HFFc6 (cell line): ENCODE data around the gene ALX3. TPM values are rescaled to one million over a fixed set of nuclear protein-coding genes. Genes with fewer than 3 reads are reported as not detected.
A peak's percentile ranks its signal among the peaks of the same experiment; 100 is the strongest.

ENCODE experiments used
- DNase-seq: peaks from one replicate; pipeline ENCODE4 v3.0.0-alpha.2; 2018
- H3K27ac Mint-ChIP-seq: 2 replicates; pipeline ENCODE4 v1.8.0; 2020; ENCODE audit warnings: mild to moderate bottlenecking, mixed read lengths
- H3K27me3 Mint-ChIP-seq: 2 replicates; pipeline ENCODE4 v1.8.0; 2021; ENCODE audit warnings: mild to moderate bottlenecking, moderate library complexity, mixed read lengths; ENCODE audit not compliant: insufficient read depth
- H3K36me3 Mint-ChIP-seq: 2 replicates; pipeline ENCODE4 v1.8.0; 2021; ENCODE audit warnings: low read depth, mixed read lengths
- H3K4me1 Mint-ChIP-seq: 2 replicates; pipeline ENCODE4 v1.8.0; 2020; ENCODE audit warnings: low read depth, mixed read lengths
- H3K4me3 Mint-ChIP-seq: 2 replicates; pipeline ENCODE4 v1.8.0; 2020; ENCODE audit warnings: mild to moderate bottlenecking, moderate library complexity, mixed read lengths
- H3K9me3 Mint-ChIP-seq: 2 replicates; pipeline ENCODE4 v1.8.0; 2020; ENCODE audit warnings: mild to moderate bottlenecking, mixed read lengths
- total RNA-seq, 6 experiments: library from RNA; stranded (reverse); fragmentation: NEBNext Ultra II Directional; extraction: Animal tissue kit (Norgen Biotek cat#: 25700); gene quantifications; 2 replicates in 1 of 6; 3 replicates in 5 of 6; pipeline ENCODE4 v1.2.3, GENCODE V29; 2021
- TF ChIP-seq, protein P1 (sequence below): fragments of 200-600 bp; sonication (generic); IDR thresholded peaks from 2 replicates; pipeline ENCODE4 v1.5.0; 2021; ENCODE audit warnings: antibody characterized with exemption, mild to moderate bottlenecking

ALX3 gene
- total RNA-seq, 6 experiments from 2014 or later, result 1.0 to 10.0 (median 1.4) TPM

DNA sequence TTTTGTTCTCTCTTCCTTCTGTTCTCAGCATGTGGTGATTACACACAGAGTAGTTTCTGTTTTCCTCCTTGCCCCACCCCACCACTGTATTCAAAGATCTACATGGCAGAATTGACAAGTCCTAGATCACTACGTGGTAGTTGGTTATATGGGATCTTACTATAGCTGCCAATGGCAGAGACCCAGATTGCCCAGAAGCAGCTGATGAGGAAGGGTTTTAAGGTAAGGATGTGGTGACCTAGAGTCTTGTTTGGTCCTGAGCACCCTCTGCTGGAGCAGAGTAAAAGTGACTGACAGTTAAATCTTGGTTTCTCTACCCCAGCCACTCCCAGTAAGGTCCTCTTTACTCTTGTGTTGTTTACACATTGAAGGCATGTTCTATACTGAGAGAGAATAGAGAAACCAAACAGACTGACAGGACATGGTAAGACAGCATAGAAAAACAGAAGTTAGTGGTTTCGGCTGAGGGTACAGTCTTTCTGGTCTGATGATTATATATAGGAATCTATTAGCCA, 58.9 kb downstream of the ALX3 start:
- Mint-ChIP-seq H3K4me1 (peaks cover 18% of the 10 kb centered on the region), H3K4me3 (no peak overlapping the region), H3K27ac (peak overlapping the region; percentile 59; the same call in 1 of the 2 replicates), H3K36me3 (peaks cover 48% of the 10 kb centered on the region), H3K27me3 (no peaks in the 10 kb centered on the region), H3K9me3 (no peaks in the 10 kb centered on the region)
- TF ChIP-seq, protein P1, sequence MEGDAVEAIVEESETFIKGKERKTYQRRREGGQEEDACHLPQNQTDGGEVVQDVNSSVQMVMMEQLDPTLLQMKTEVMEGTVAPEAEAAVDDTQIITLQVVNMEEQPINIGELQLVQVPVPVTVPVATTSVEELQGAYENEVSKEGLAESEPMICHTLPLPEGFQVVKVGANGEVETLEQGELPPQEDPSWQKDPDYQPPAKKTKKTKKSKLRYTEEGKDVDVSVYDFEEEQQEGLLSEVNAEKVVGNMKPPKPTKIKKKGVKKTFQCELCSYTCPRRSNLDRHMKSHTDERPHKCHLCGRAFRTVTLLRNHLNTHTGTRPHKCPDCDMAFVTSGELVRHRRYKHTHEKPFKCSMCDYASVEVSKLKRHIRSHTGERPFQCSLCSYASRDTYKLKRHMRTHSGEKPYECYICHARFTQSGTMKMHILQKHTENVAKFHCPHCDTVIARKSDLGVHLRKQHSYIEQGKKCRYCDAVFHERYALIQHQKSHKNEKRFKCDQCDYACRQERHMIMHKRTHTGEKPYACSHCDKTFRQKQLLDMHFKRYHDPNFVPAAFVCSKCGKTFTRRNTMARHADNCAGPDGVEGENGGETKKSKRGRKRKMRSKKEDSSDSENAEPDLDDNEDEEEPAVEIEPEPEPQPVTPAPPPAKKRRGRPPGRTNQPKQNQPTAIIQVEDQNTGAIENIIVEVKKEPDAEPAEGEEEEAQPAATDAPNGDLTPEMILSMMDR, result peak; percentile 81
- DNase-seq, result peak; percentile 55

Other genes starting within 250 kb of the ALX3 start
- gene CSF1, start 159.8 kb downstream of the ALX3 start, total RNA-seq, result 10 to 100 TPM; 28.7 to 79.3 (median 72.4) TPM
- gene AHCYL1, start 85.9 kb downstream of the ALX3 start, total RNA-seq, result 10 to 100 TPM; 73.4 to 87.1 (median 74.7) TPM
- gene STRIP1, start 36.0 kb downstream of the ALX3 start, total RNA-seq, result 10 to 100 TPM; 33.2 to 48.4 (median 36.8) TPM
- gene UBL4B, start 41.8 kb upstream of the ALX3 start, total RNA-seq, result 10 to 100 TPM in 1 of 6 experiments, 1 to 10 TPM in 5; 1.5 to 10.9 (median 1.8) TPM
- 1 to 10 TPM; 1.7 to 5.3 (median 2.0) TPM for gene SLC6A17, start 79.8 kb upstream of the ALX3 start, total RNA-seq
- 10 to 100 TPM in 4 of 6 experiments, 1 to 10 TPM in 2; 8.8 to 22.6 (median 11.2) TPM for gene KCNC4, start 139.6 kb upstream of the ALX3 start, total RNA-seq